Suppressor macrophage treated with lipopolysaccharide for 4 hours (primary cell): ENCODE data around the gene JMJD1C.
"Not testable (repeated sequence)": the region's sequence is repeated elsewhere in the genome, so short reads cannot be mapped to it uniquely, and the experiment has no call there.

Experiments
- DNase-seq: peaks from one replicate; pipeline ENCODE4 v3.0.0-alpha.2; 2020

JMJD1C gene

GRCh38 chr10:63352976-63353375 is 112.8 kb downstream of the JMJD1C start:
- DNase-seq = no peak

GRCh38 chr10:63348245-63348850 is 117.4 kb downstream of the JMJD1C start:
- no peak for DNase-seq

GRCh38 chr10:63346015-63346441 is 119.7 kb downstream of the JMJD1C start:
- peak; percentile 15 for DNase-seq

- DNase-seq = no peak
Measured at GRCh38 chr10:63344269-63344668, 121.5 kb downstream of the JMJD1C start.

DNA sequence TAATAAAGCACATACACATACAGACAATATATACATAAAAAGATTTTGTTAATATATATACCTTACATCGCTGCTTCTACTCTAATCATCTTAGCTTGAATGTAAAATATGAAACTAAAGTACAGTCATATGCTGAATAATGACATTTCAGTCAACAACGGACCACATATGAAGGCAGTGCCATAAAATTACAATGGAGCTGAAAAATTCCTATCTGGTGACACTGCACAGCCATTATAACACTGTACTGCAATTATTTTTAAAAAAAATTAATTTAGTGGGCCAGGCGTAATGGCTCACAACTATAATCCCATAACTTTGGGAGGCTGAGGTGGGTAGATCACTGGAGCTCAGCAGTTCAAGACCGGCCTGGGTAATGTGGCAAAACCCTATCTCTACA is 122.3 kb downstream of the JMJD1C start:
- DNase-seq = no peak

DNA sequence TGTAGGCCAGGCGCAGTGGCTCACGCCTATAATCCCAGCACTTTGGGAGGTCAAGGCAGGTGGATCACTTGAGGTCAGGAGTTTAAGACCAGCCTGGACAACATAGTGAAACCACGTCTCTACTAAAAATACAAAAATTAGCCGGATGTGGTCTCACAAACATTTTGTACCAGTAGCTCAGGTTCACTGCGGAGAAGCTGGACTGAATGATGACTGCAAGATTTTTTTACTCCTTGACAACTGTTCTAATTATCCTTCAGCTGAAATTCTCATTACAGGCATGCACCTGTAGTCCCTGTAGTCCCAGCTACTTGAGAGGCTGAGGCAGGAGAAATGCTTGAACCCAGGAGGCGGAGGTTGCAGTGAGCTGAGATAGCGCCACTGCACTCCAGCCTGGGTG is 126.1 kb downstream of the JMJD1C start:
- DNase-seq = not testable (repeated sequence)

- DNase-seq = no peak
Measured at GRCh38 chr10:63337455-63338251, 128.1 kb downstream of the JMJD1C start.

DNA sequence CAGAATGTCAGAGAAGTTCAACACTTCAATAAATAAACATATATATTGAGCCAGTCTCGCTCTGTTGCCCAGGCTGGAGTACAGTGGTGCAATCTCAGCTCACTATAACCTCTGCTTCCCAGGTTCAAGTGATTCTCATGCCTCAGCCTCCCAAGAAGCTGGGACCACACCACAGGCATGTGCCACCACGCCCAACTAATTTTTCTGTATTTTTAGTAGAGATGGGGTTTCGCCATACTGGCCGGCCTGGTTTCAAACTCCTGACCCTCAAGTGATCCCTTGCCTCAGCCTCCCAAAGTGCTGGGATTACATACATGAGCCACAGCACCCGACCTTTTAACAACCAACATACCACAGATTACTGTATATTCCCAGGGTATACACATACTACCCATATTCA is 134.2 kb downstream of the JMJD1C start:
- no peak for DNase-seq

DNA sequence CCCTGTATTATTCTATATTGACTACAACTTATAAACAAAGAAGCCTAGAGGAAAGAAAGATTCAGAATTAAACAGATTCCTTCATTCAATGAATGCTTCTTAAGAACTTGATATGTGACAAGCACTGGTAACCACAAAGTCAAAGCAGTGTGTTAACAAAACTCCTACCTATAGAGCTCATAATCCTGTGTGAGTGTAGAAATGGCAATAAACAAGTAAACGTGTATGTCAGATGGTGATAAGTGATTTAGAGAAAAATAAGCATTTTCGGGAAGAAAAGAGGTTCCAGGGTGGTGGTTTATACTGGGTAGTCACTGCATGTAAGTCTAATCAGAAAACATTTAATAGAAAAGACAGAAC is 141.3 kb downstream of the JMJD1C start:
- DNase-seq = no peak

GRCh38 chr10:63323701-63324494 is 141.9 kb downstream of the JMJD1C start:
- DNase-seq = peak; percentile 38

DNA sequence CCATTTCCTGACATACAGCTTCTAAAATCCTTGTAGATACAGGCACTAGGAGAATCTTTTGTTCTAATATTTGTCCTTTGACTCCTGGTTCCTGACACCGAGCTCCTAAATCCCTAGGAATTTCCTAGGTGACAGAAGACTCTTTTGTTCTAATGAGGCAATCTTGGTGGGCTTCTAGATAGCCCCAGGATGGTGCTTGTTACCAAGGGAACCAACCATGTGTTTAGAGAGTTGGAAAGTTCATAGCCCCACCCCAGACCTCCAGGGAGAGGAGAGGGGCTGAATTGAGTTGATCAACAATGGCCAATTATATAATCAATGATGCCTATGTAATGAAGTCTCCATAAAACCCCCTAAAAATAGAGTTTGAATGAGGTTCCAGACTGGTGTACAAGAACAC is 145.1 kb downstream of the JMJD1C start:
- DNase-seq = no peak

GRCh38 chr10:63319231-63319630 is 146.5 kb downstream of the JMJD1C start:
- no peak for DNase-seq

DNA sequence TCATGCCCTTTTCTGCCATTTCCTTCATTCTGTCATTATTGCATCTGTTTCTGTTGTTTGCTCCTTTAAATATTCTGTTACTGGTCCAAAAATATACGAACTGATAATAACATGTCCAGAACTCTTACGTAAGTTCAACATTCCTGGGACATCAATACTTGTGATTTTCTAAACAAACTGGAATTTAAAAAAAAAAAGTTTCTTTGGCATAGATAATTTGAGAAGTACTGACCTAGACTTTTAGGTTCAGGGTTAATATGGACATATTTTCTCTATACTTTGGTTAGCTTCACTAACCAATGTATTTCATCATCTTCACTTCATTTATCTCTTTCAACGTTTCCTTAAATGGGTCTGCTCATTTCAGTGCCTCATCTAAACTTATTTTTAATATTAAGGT is 147.3 kb downstream of the JMJD1C start:
- DNase-seq = no peak

DNA sequence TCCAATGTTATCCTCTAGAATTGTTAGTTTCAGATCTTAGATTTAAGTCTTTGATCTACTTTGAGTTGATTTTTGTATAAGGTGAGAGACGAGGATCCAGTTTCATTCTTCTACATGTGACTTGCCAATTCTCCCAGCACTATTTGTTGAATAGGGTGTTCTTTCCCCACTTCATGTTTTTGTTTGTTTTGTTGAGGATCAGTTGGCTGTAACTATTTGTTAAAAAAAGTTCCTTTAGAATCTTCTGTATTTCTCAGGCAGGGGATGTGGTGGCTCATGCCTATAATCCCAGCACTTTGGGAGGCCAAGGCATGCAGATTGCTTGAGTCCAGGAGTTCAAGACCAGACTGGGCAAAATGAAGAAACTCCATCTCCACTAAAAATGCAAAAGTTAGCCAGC is 151.8 kb downstream of the JMJD1C start:
- no peak for DNase-seq

GRCh38 chr10:63313066-63313717 is 152.6 kb downstream of the JMJD1C start:
- no peak for DNase-seq

GRCh38 chr10:63308628-63309027 is 157.1 kb downstream of the JMJD1C start:
- no peak for DNase-seq

DNA sequence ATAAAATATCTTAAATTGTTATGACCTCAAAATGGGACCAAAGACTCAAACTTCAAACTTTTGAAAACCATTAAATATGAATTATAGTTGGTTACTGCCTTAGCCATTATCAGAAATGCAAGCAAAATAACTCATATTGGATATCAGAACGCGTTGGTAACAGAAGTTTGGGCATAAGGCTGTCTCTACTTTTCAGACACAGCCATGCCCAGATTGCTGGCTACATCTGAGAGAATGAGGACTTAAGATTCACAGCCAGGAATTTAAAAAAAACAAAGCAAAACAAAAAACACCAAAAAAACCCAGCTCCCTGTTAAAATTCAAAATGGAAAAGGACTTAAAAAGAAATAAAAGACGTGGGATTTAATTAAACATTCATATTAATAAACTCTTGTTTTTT is 161.6 kb downstream of the JMJD1C start:
- no peak for DNase-seq

DNA sequence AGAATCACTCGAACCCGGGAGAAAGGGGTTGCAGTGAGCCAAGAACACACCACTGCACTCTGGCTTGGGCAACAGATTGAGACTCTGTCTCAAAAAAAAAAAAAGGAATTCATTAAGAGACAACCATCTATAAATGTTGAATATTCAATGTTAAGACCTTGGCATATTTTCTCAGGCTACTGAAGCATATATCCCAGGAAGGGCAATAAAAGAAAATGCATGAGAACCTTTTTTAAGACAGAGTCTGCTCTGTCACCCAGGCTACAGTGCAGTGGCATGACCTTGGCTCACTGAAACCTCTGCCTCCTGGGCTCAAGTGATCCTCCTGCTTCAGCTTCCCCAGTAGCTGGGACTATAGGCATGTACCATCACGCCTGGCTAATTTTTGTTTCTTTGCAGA is 165.0 kb downstream of the JMJD1C start:
- DNase-seq = no peak

GRCh38 chr10:63297941-63298340 is 167.8 kb downstream of the JMJD1C start:
- DNase-seq = no peak

DNA sequence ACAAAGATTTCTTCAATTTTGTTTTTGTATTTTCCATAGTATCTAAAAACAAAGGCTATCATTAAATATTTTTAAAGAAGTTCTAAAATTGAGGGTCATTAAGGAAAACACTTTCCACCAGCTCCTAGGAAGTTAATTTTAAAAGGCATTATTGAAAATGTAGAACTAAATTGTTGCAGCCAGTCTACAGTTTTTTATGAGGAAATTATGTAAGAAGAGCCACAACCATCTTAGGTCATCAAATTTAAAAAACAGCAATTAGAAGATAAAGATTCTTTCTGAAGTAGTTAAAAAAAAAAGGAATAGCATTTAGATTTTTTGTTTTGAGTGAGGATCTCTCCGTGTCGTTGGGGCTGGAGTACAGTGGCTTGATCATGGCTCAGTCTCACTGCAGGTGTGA is 171.0 kb downstream of the JMJD1C start:
- peak; percentile 6 for DNase-seq

GRCh38 chr10:63292847-63293246 is 172.9 kb downstream of the JMJD1C start:
- DNase-seq = not testable (repeated sequence)

GRCh38 chr10:63288170-63288569 is 177.6 kb downstream of the JMJD1C start:
- DNase-seq = no peak

- DNase-seq = no peak
Measured at GRCh38 chr10:63286754-63287264, 179.0 kb downstream of the JMJD1C start.
